Measurements from ENCODE around the gene LGI2.

GRCh38 chr4:24965627-24966026 is 65.1 kb downstream of the LGI2 start:
- TF ChIP-seq POLR2A (IDR thresholded peaks at IDR 0.05; ENCODE audit: extremely low read depth, insufficient read length) = no peak
- TF ChIP-seq CTCF (IDR thresholded peaks at IDR 0.05; ENCODE audit: low read depth, low read length) = no peak
